Measurements from ENCODE around the gene BTG2.

The BTG2 gene

GRCh38 chr1:203336097-203336496 lies 30.8 kb downstream of the BTG2 start:
- H3F3A ChIP-seq (ENCODE audit: insufficient read depth, low read length), result no peaks in the 10 kb centered on the region
- H3K9ac ChIP-seq (ENCODE audit: low read length), result no peak overlapping the region
- H3K79me2 ChIP-seq (ENCODE audit: low read length), result no peaks in the 10 kb centered on the region
- H3K9me2 ChIP-seq (replicated peaks; ENCODE audit: insufficient read depth, low read length), result no peaks in the 10 kb centered on the region
- no peak overlapping the region for H3K4me2 ChIP-seq (ENCODE audit: low read depth, low read length)
- no peak overlapping the region for H3K4me3 ChIP-seq (ENCODE audit: low read length)
- H3K27ac ChIP-seq (ENCODE audit: low read length), result no peak overlapping the region
- H2AFZ ChIP-seq (ENCODE audit: low read length), result no peak overlapping the region
- peaks cover 8% of the 10 kb centered on the region for H3K27me3 ChIP-seq (replicated peaks; ENCODE audit: insufficient read depth, low read length)
- H3K9me3 ChIP-seq (replicated peaks; ENCODE audit: insufficient read depth, low read length), result no peaks in the 10 kb centered on the region
- no peak for DNase-seq
- H3K4me1 ChIP-seq (ENCODE audit: low read length), result peaks cover 24% of the 10 kb centered on the region
- H3K36me3 ChIP-seq (replicated peaks; ENCODE audit: insufficient read depth, low read length), result no peaks in the 10 kb centered on the region
- no peak for TF ChIP-seq EZH2 (optimal IDR thresholded peaks at IDR 0.05; ENCODE audit: low read depth, low read length)
- no peak for TF ChIP-seq CTCF (IDR thresholded peaks at IDR 0.05; ENCODE audit: low read length)
- no peak for TF ChIP-seq EZH2phosphoT487 (IDR thresholded peaks at IDR 0.05; ENCODE audit: low read length)
- no peaks in the 10 kb centered on the region for H4K20me1 ChIP-seq (ENCODE audit: insufficient read depth, low read length)

- DNase-seq, result peak; percentile 82
- Histone ChIP-seq H2AFZ (ENCODE audit: low read length) (peak overlapping the region; percentile 42), H3K27ac (ENCODE audit: low read length) (no peak overlapping the region), H3K9me3 (replicated peaks; ENCODE audit: insufficient read depth, low read length) (no peaks in the 10 kb centered on the region), H3K9me2 (replicated peaks; ENCODE audit: insufficient read depth, low read length) (no peaks in the 10 kb centered on the region), H3K4me3 (ENCODE audit: low read length) (no peak overlapping the region), H3F3A (ENCODE audit: insufficient read depth, low read length) (no peaks in the 10 kb centered on the region), H3K36me3 (replicated peaks; ENCODE audit: insufficient read depth, low read length) (no peaks in the 10 kb centered on the region), H3K79me2 (ENCODE audit: low read length) (no peaks in the 10 kb centered on the region), H3K4me2 (ENCODE audit: low read depth, low read length) (no peak overlapping the region), H4K20me1 (ENCODE audit: insufficient read depth, low read length) (no peaks in the 10 kb centered on the region), H3K27me3 (replicated peaks; ENCODE audit: insufficient read depth, low read length) (peaks cover 14% of the 10 kb centered on the region), H3K4me1 (ENCODE audit: low read length) (peaks cover 16% of the 10 kb centered on the region; the same call in 1 of the 2 replicates), H3K9ac (ENCODE audit: low read length) (no peak overlapping the region)
- TF ChIP-seq EZH2phosphoT487 (IDR thresholded peaks at IDR 0.05; ENCODE audit: low read length) (no peak), CTCF (IDR thresholded peaks at IDR 0.05; ENCODE audit: low read length) (peak; percentile 92), EZH2 (optimal IDR thresholded peaks at IDR 0.05; ENCODE audit: low read depth, low read length) (no peak)
These were observed 33.2 kb downstream of the BTG2 start for GRCh38 chr1:203338335-203339036.

GRCh38 chr1:203340112-203340790 lies 34.9 kb downstream of the BTG2 start:
- no peaks in the 10 kb centered on the region for H3K9me2 ChIP-seq (replicated peaks; ENCODE audit: insufficient read depth, low read length)
- peak; percentile 84 for DNase-seq
- no peak overlapping the region for H3K9ac ChIP-seq (ENCODE audit: low read length)
- no peaks in the 10 kb centered on the region for H3K36me3 ChIP-seq (replicated peaks; ENCODE audit: insufficient read depth, low read length)
- no peak overlapping the region for H3K27ac ChIP-seq (ENCODE audit: low read length)
- no peaks in the 10 kb centered on the region for H3F3A ChIP-seq (ENCODE audit: insufficient read depth, low read length)
- no peaks in the 10 kb centered on the region for H3K79me2 ChIP-seq (ENCODE audit: low read length)
- no peak overlapping the region for H3K4me3 ChIP-seq (ENCODE audit: low read length)
- no peaks in the 10 kb centered on the region for H3K9me3 ChIP-seq (replicated peaks; ENCODE audit: insufficient read depth, low read length)
- no peaks in the 10 kb centered on the region for H4K20me1 ChIP-seq (ENCODE audit: insufficient read depth, low read length)
- TF ChIP-seq EZH2 (optimal IDR thresholded peaks at IDR 0.05; ENCODE audit: low read depth, low read length) (no peak), CTCF (IDR thresholded peaks at IDR 0.05; ENCODE audit: low read length) (peak; percentile 99), EZH2phosphoT487 (IDR thresholded peaks at IDR 0.05; ENCODE audit: low read length) (no peak)
- peaks cover 14% of the 10 kb centered on the region for H3K27me3 ChIP-seq (replicated peaks; ENCODE audit: insufficient read depth, low read length)
- H3K4me2 ChIP-seq (ENCODE audit: low read depth, low read length), result 0 out of 2 replicates have a peak overlapping the region, but pooled peaks have one; percentile 4
- peaks cover 11% of the 10 kb centered on the region; the same call in 1 of the 2 replicates for H3K4me1 ChIP-seq (ENCODE audit: low read length)
- H2AFZ ChIP-seq (ENCODE audit: low read length), result no peak overlapping the region
